Measurements from ENCODE around the gene GPR161.

DNA sequence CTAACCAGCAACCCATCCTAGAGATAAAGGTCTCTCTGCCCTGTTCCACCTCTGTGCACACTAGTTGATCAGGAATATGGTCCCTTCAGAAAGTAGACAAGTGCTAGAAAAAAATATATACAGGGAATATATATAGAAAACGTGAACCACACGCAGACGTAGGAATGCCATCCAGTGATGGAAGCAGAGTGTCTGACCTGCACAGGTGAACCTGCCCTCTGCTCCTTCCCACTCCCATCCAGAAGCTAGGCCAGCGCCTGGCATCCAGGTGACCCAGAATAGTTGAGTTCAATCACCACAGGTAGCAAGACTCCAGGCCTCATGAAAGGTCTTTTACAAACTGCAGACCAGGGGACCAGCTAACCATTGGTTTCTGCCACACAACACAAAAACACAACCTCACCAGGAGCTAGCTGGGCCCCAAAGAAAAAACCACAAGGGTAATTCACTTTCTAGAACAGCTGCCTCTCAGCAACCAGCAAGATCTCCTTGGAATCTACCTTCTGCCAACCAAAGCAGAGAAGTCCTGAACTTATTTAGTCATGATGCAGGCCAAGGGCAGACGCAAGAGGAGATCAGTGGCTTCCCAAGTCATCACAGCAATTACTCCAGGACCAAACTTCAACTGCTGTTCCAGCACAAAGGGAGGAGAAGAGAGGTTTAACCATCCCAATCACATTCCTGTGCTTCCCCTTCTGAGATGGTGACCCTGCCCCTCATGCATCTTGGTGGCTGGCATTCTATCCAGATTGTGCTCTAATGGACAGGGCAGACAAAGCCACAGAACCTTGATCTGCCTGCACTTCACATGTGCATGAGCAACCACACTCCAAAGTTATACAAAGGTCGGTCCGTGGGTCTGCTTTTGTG is 53.0 kb downstream of the GPR161 start:
- TF ChIP-seq, protein P1, sequence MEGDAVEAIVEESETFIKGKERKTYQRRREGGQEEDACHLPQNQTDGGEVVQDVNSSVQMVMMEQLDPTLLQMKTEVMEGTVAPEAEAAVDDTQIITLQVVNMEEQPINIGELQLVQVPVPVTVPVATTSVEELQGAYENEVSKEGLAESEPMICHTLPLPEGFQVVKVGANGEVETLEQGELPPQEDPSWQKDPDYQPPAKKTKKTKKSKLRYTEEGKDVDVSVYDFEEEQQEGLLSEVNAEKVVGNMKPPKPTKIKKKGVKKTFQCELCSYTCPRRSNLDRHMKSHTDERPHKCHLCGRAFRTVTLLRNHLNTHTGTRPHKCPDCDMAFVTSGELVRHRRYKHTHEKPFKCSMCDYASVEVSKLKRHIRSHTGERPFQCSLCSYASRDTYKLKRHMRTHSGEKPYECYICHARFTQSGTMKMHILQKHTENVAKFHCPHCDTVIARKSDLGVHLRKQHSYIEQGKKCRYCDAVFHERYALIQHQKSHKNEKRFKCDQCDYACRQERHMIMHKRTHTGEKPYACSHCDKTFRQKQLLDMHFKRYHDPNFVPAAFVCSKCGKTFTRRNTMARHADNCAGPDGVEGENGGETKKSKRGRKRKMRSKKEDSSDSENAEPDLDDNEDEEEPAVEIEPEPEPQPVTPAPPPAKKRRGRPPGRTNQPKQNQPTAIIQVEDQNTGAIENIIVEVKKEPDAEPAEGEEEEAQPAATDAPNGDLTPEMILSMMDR (optimal IDR thresholded peaks at IDR 0.05 in 1 of 3, IDR thresholded peaks at IDR 0.05 in 1 of 3, conservative IDR thresholded peaks at IDR 0.05 in 1 of 3; ENCODE audit: extremely low read depth in 1 of 3, insufficient read depth in 2 of 3, low read length in 3 of 3), result no peak
- no peak for TF ChIP-seq EZH2 (IDR thresholded peaks at IDR 0.05; ENCODE audit: low read length)
